Peyer's patch (tissue), 4 donors: ENCODE results near the gene PPDPF.

Experiments
- POLR2A ChIP-seq, 2 donors: fragments of 450-650 bp; IDR thresholded peaks; one replicate each; pipeline ENCODE4 v1.5.1; 2017; ENCODE audit warnings: antibody characterized with exemption in 2 of 2, mild to moderate bottlenecking in 2 of 2, moderate library complexity in 2 of 2
- TF ChIP-seq, protein P1 (sequence below), 6 experiments: fragments of 450-650 bp in 4 of 6; fragments of 200-600 bp in 2 of 6; sonication (generic) in 1 of 6; IDR thresholded peaks; one replicate each; pipeline ENCODE4 v1.5.1; 2017 to 2019; ENCODE audit warnings: antibody characterized with exemption in 6 of 6, mild to moderate bottlenecking in 3 of 6, moderate library complexity in 1 of 6

DNA sequence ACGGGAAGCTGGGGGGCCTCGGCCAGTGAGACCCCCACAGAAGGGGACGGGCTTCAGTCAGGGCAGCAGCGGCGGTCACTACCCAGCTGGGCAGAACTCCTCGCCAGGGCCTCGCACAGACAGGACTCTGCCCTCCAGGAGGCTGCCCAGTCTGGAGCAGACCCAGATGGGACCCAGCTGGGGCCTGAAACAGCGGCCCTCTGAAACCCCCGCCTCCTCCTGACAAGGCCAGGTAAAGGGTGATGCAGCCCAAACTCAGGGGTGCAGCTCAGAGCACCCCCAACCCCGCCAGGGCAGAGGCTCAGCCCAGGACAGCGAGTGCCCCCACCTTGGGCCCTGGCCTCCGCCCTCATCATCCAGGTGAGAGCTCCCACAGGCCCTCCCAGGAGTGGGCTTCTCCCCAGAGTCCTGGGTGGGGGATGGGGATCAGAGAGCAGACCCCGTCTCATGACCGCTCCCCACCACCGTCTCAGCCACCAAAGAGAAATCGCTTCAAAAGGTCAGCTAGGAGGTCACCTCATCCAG is 23.9 kb upstream of the PPDPF start:
- TF ChIP-seq, protein P1, sequence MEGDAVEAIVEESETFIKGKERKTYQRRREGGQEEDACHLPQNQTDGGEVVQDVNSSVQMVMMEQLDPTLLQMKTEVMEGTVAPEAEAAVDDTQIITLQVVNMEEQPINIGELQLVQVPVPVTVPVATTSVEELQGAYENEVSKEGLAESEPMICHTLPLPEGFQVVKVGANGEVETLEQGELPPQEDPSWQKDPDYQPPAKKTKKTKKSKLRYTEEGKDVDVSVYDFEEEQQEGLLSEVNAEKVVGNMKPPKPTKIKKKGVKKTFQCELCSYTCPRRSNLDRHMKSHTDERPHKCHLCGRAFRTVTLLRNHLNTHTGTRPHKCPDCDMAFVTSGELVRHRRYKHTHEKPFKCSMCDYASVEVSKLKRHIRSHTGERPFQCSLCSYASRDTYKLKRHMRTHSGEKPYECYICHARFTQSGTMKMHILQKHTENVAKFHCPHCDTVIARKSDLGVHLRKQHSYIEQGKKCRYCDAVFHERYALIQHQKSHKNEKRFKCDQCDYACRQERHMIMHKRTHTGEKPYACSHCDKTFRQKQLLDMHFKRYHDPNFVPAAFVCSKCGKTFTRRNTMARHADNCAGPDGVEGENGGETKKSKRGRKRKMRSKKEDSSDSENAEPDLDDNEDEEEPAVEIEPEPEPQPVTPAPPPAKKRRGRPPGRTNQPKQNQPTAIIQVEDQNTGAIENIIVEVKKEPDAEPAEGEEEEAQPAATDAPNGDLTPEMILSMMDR (IDR thresholded peaks at IDR 0.05), result no peak
- no peak for TF ChIP-seq POLR2A (IDR thresholded peaks at IDR 0.05)
